Panc1 (cell line): ENCODE measurements around the gene GPR89B. TPM values are rescaled to one million over a fixed set of nuclear protein-coding genes. Genes with fewer than 3 reads are reported as not detected.
"Not testable (repeated sequence)": the region's sequence is repeated elsewhere in the genome, so short reads cannot be mapped to it uniquely, and the experiment has no call there.

Source experiments
- ATAC-seq: fragments of 200-7000 bp; cut with Tn5 transposase; 2 replicates; pipeline ENCODE4 v1.9.1; 2020; ENCODE audit warnings: mild to moderate bottlenecking, moderate library complexity
- BruUV-seq: library from RNA; stranded (reverse); fragments of 400-500 nt; replicated peaks from 2 replicates; lab custom pipeline; 2021; lab: Mats Ljungman, UMichigan
- CTCF ChIA-PET: fragments of 300-600 bp; sonication (Branson Sonifier 250); formaldehyde crosslinking; loops from one replicate; lab custom pipeline; 2022; ENCODE audit warnings: antibody characterized with exemption; lab: Charles Lee
- POLR2A ChIA-PET: fragments of 300-600 bp; sonication (Branson Sonifier 250); formaldehyde crosslinking; loops from one replicate; lab custom pipeline; 2022; ENCODE audit warnings: antibody characterized with exemption; lab: Charles Lee
- DNase-seq: peaks from one replicate; pipeline ENCODE4 v3.0.0-alpha.2; 2010; ENCODE audit warnings: low read depth, low spot score
- H3K27ac ChIP-seq: 2 replicates; pipeline ENCODE4 v1.5.1; 2011; ENCODE audit warnings: mild to moderate bottlenecking, low read length, inconsistent platforms
- H3K27me3 ChIP-seq: fragments of 200-500 bp; sonication (Bioruptor generic); 2 replicates; pipeline ENCODE4 v1.6.0; 2014; ENCODE audit warnings: low read length, inconsistent platforms; ENCODE audit not compliant: control insufficient read depth, insufficient read depth
- H3K36me3 ChIP-seq: fragments of 200-500 bp; sonication (Bioruptor generic); 2 replicates; pipeline ENCODE4 v1.5.1; 2014; ENCODE audit warnings: inconsistent platforms, mild to moderate bottlenecking, low read length, moderate library complexity; ENCODE audit not compliant: control insufficient read depth, insufficient read depth
- H3K4me1 ChIP-seq: 2 replicates; pipeline ENCODE4 v1.5.1; 2011; ENCODE audit warnings: inconsistent platforms, mild to moderate bottlenecking, low read length, moderate library complexity; ENCODE audit not compliant: control insufficient read depth, insufficient read depth
- H3K4me3 ChIP-seq, 2 experiments: 2 replicates each; pipeline ENCODE4 v1.5.1; 2011 to 2012; ENCODE audit warnings: low read depth in 2 of 2, low read length in 2 of 2, mild to moderate bottlenecking in 2 of 2, inconsistent platforms in 1 of 2, moderate library complexity in 1 of 2
- H3K9me3 ChIP-seq: fragments of 200-500 bp; sonication (Bioruptor generic); 2 replicates; pipeline ENCODE4 v1.5.1; 2014; ENCODE audit warnings: low read depth, mild to moderate bottlenecking, inconsistent platforms, low read length, moderate library complexity; ENCODE audit not compliant: control insufficient read depth, insufficient read depth
- in situ Hi-C: cut with HindIII; loops from 2 replicates; pipeline ENCODE4 v1.10.0; 2016; ENCODE audit warnings: low sequenced_read_pairs, low pct_unique_long_range_greater_than_20kb
- intact Hi-C: fragments of 100-400 bp; cut with micrococcal nuclease; formaldehyde crosslinking; loops from one replicate; pipeline ENCODE4 v1.10.0; 2022; ENCODE audit not compliant: unreplicated experiment
- total RNA-seq: library from RNA; stranded (reverse); gene quantifications from one replicate; pipeline ENCODE4 v1.2.1, GENCODE V29; 2021; ENCODE audit not compliant: unreplicated experiment

Gene GPR89B
- total RNA-seq, 1 experiment from 2014 or later: 12.0 TPM

- H3K27me3 ChIP-seq, H3K27ac ChIP-seq, H3K9me3 ChIP-seq, H3K36me3 ChIP-seq, BruUV-seq, intact Hi-C loops, in situ Hi-C loops, H3K4me3 ChIP-seq, H3K4me1 ChIP-seq, DNase-seq, CTCF ChIA-PET, ATAC-seq, POLR2A ChIA-PET: not testable (repeated sequence)
Measured at GRCh38 chr1:147940456-147940855, 12.2 kb downstream of the GPR89B start.

- intact Hi-C loops, POLR2A ChIA-PET: not testable (repeated sequence)
Measured at GRCh38 chr1:147942563-147942962, 14.3 kb downstream of the GPR89B start.

GRCh38 chr1:147949517-147949916 lies 21.3 kb downstream of the GPR89B start:
- H3K36me3 ChIP-seq, ATAC-seq, DNase-seq, H3K4me1 ChIP-seq, H3K27ac ChIP-seq, in situ Hi-C loops, H3K4me3 ChIP-seq, CTCF ChIA-PET, intact Hi-C loops, H3K27me3 ChIP-seq, H3K9me3 ChIP-seq, BruUV-seq: not testable (repeated sequence)
- POLR2A ChIA-PET: interaction anchor here (0.6 kb wide), 1 partner anchor 52 kb away, joined by 3 read pairs; no protein-coding TSS in a partner anchor

More at GRCh38 chr1:147942563-147942962, 14.3 kb downstream of the GPR89B start:
- CTCF ChIA-PET, in situ Hi-C loops, H3K27ac ChIP-seq, ATAC-seq, H3K4me3 ChIP-seq, H3K9me3 ChIP-seq, DNase-seq, H3K4me1 ChIP-seq, H3K36me3 ChIP-seq, BruUV-seq, H3K27me3 ChIP-seq: not testable (repeated sequence)

GRCh38 chr1:147958906-147959305 lies 30.7 kb downstream of the GPR89B start:
- in situ Hi-C loops, H3K27me3 ChIP-seq, H3K4me1 ChIP-seq, DNase-seq, BruUV-seq, CTCF ChIA-PET, ATAC-seq, H3K27ac ChIP-seq, H3K36me3 ChIP-seq, H3K4me3 ChIP-seq, intact Hi-C loops, H3K9me3 ChIP-seq, POLR2A ChIA-PET: not testable (repeated sequence)

- in situ Hi-C loops, DNase-seq, ATAC-seq, BruUV-seq, H3K4me3 ChIP-seq, H3K4me1 ChIP-seq, H3K9me3 ChIP-seq, H3K36me3 ChIP-seq, POLR2A ChIA-PET, H3K27me3 ChIP-seq, CTCF ChIA-PET, intact Hi-C loops, H3K27ac ChIP-seq: not testable (repeated sequence)
Measured at GRCh38 chr1:147959680-147960079, 31.5 kb downstream of the GPR89B start.

GRCh38 chr1:147964575-147964974 lies 36.4 kb downstream of the GPR89B start:
- POLR2A ChIA-PET, intact Hi-C loops, H3K36me3 ChIP-seq, ATAC-seq, BruUV-seq, H3K27me3 ChIP-seq, DNase-seq, H3K4me1 ChIP-seq, H3K27ac ChIP-seq, H3K4me3 ChIP-seq, CTCF ChIA-PET, in situ Hi-C loops, H3K9me3 ChIP-seq: not testable (repeated sequence)

GRCh38 chr1:147966657-147967056 lies 38.4 kb downstream of the GPR89B start:
- H3K27ac ChIP-seq, ATAC-seq, H3K9me3 ChIP-seq, in situ Hi-C loops, POLR2A ChIA-PET, H3K4me3 ChIP-seq, BruUV-seq, H3K27me3 ChIP-seq, CTCF ChIA-PET, H3K36me3 ChIP-seq, intact Hi-C loops, H3K4me1 ChIP-seq, DNase-seq: not testable (repeated sequence)
